Ovary (tissue), 3 donors: ENCODE data around the gene BEND7.

Experiments used
- EP300 ChIP-seq: sonication (generic); formaldehyde crosslinking; IDR thresholded peaks from one replicate; pipeline ENCODE4 v1.6.1; 2017; ENCODE audit warnings: antibody characterized with exemption
- POLR2A ChIP-seq: fragments of 450-650 bp; IDR thresholded peaks from one replicate; pipeline ENCODE4 v1.6.1; 2017; ENCODE audit warnings: antibody characterized with exemption, mild to moderate bottlenecking, moderate library complexity
- TF ChIP-seq, protein P1 (sequence below), 3 donors: fragments of 450-650 bp in 2 of 3; fragments of 200-600 bp in 1 of 3; IDR thresholded peaks; one replicate each; pipeline versions ENCODE4 v1.5.1 to v1.8.0; 2016 to 2022; ENCODE audit warnings: antibody characterized with exemption in 3 of 3, mild to moderate bottlenecking in 1 of 3
- donor health status: DM: no; HTN: no; CAD: no.

DNA sequence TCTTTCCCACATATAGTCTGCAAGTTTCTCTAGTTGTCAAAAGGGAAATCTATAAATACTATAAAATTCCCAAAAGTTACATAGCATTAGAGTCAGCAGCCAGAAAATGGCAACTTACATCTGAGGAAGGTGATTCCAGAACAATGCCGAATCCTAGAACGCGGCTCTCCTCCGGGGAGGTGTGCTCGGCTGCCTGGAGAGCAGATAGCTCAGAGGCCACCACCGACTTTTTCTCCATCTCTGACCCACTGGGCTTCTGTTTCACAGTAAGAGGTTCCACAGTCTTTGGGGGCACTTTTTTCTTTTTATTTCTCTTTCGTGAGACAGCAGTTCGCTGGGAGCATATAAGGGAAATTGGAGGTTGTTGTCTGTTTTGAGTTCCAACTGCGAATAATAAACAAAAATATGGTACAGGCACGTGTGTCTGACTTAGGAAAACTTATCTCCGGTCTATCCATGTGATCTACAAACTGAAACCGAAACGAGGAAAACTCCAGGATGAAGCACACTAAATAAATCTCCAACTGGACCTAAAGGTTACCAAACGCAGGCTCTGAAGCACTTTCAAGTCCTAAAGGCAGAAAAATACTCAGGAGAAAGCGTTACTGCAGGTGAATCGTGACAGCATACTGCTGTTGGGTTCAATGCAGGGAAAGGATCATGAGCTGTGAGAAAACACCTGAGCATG, 36.2 kb downstream of the BEND7 start:
- no peak for TF ChIP-seq EP300
- TF ChIP-seq, protein P1, sequence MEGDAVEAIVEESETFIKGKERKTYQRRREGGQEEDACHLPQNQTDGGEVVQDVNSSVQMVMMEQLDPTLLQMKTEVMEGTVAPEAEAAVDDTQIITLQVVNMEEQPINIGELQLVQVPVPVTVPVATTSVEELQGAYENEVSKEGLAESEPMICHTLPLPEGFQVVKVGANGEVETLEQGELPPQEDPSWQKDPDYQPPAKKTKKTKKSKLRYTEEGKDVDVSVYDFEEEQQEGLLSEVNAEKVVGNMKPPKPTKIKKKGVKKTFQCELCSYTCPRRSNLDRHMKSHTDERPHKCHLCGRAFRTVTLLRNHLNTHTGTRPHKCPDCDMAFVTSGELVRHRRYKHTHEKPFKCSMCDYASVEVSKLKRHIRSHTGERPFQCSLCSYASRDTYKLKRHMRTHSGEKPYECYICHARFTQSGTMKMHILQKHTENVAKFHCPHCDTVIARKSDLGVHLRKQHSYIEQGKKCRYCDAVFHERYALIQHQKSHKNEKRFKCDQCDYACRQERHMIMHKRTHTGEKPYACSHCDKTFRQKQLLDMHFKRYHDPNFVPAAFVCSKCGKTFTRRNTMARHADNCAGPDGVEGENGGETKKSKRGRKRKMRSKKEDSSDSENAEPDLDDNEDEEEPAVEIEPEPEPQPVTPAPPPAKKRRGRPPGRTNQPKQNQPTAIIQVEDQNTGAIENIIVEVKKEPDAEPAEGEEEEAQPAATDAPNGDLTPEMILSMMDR (IDR thresholded peaks at IDR 0.05), result no peak
- no peak for TF ChIP-seq POLR2A
